GM19395 (cell line): Measurements from ENCODE around the gene IRF4.

Experiments used
- ATAC-seq: cut with Tn5 transposase; IDR thresholded peaks from one replicate; pipeline ENCODE4 v1.9.1; 2021; ENCODE audit warnings: mild to moderate bottlenecking, moderate library complexity; ENCODE audit not compliant: unreplicated experiment

The IRF4 gene

GRCh38 chr6:391559-392440, at the start of gene IRF4:
TSS of gene IRF4 (plus strand) at chr6:391752. CDS start at chr6:393153, 1,401 bp downstream.
- peak; percentile 46 for ATAC-seq

GRCh38 chr6:341914-342831, 49.4 kb upstream of the IRF4 start:
- peak; percentile 58 for ATAC-seq

- ATAC-seq, result no peak
Measured at GRCh38 chr6:342832-343179, 48.7 kb upstream of the IRF4 start.

GRCh38 chr6:343226-343935, 48.2 kb upstream of the IRF4 start:
- no peak for ATAC-seq

GRCh38 chr6:343960-344815, 47.4 kb upstream of the IRF4 start:
- no peak for ATAC-seq

GRCh38 chr6:344816-345340, 46.7 kb upstream of the IRF4 start:
- no peak for ATAC-seq

GRCh38 chr6:345747-346385, 45.7 kb upstream of the IRF4 start:
- no peak for ATAC-seq

GRCh38 chr6:346386-347030, 45.0 kb upstream of the IRF4 start:
- ATAC-seq, result no peak

GRCh38 chr6:347232-347631, 44.3 kb upstream of the IRF4 start:
- peak; percentile 90 for ATAC-seq

- ATAC-seq, result no peak
Measured at GRCh38 chr6:347951-348859, 43.3 kb upstream of the IRF4 start.

GRCh38 chr6:348860-349396, 42.6 kb upstream of the IRF4 start:
- no peak for ATAC-seq

- no peak for ATAC-seq
Measured at GRCh38 chr6:349491-349921, 42.0 kb upstream of the IRF4 start.

GRCh38 chr6:350371-350770, 41.2 kb upstream of the IRF4 start:
- ATAC-seq, result no peak

- no peak for ATAC-seq
Measured at GRCh38 chr6:351011-351866, 40.3 kb upstream of the IRF4 start.

- no peak for ATAC-seq
Measured at GRCh38 chr6:351867-352289, 39.7 kb upstream of the IRF4 start.

GRCh38 chr6:352474-352873, 39.1 kb upstream of the IRF4 start:
- no peak for ATAC-seq
